HEK293T (cell line): Measurements from ENCODE around the gene TMEM144.

Source experiments
- CTCF ChIA-PET: fragments of 350-600 bp; formaldehyde crosslinking; extraction: SDS; loops from one replicate; lab custom pipeline; 2021; ENCODE audit warnings: antibody characterized with exemption, inconsistent platforms; lab: Yijun Ruan, JAX
- POLR2A ChIA-PET: fragments of 350-600 bp; formaldehyde crosslinking; extraction: SDS; loops from one replicate; lab custom pipeline; 2020; ENCODE audit warnings: antibody characterized with exemption, inconsistent platforms; lab: Yijun Ruan, JAX
- DNase-seq: peaks from one replicate; pipeline ENCODE4 v3.0.0; 2012; ENCODE audit warnings: mixed read lengths; ENCODE audit errors: extremely low spot score
- ARNT ChIP-seq: fragments of 450-650 bp; IDR thresholded peaks from 2 replicates; pipeline ENCODE4 v1.6.1; 2017; ENCODE audit warnings: mild to moderate bottlenecking
- BHLHE40 ChIP-seq: fragments of 450-650 bp; IDR thresholded peaks from 2 replicates; pipeline ENCODE4 v1.6.1; 2016; ENCODE audit warnings: mild to moderate bottlenecking, moderate library complexity, borderline replicate concordance
- CTBP1 ChIP-seq: fragments of 450-650 bp; IDR thresholded peaks from 2 replicates; pipeline ENCODE4 v1.6.1; 2016; ENCODE audit warnings: borderline replicate concordance
- ELF4 ChIP-seq: fragments of 450-650 bp; IDR thresholded peaks from 2 replicates; pipeline ENCODE4 v1.6.1; 2017; ENCODE audit warnings: antibody characterized with exemption
- FOXA1 ChIP-seq: fragments of 450-650 bp; IDR thresholded peaks from 2 replicates; pipeline ENCODE4 v1.6.1; 2016; ENCODE audit warnings: mild to moderate bottlenecking
- FOXK2 ChIP-seq: fragments of 450-650 bp; IDR thresholded peaks from 2 replicates; pipeline ENCODE4 v1.6.1; 2016; ENCODE audit warnings: mild to moderate bottlenecking
- FOXM1 ChIP-seq: fragments of 450-650 bp; IDR thresholded peaks from 2 replicates; pipeline ENCODE4 v1.6.1; 2017; ENCODE audit warnings: mild to moderate bottlenecking, borderline replicate concordance
- HDGF ChIP-seq: fragments of 450-650 bp; IDR thresholded peaks from 2 replicates; pipeline ENCODE4 v1.6.1; 2017; ENCODE audit warnings: antibody characterized with exemption, borderline replicate concordance
- L3MBTL2 ChIP-seq: fragments of 450-650 bp; conservative IDR thresholded peaks from 2 replicates; pipeline ENCODE4 v1.6.1; 2016; ENCODE audit warnings: mild to moderate bottlenecking
- LEF1 ChIP-seq: fragments of 450-650 bp; IDR thresholded peaks from 2 replicates; pipeline ENCODE4 v1.6.1; 2017; ENCODE audit warnings: mild to moderate bottlenecking, borderline replicate concordance
- NFRKB ChIP-seq: fragments of 450-650 bp; IDR thresholded peaks from 2 replicates; pipeline ENCODE4 v1.6.1; 2016; ENCODE audit warnings: mild to moderate bottlenecking, moderate library complexity
- SP1 ChIP-seq: fragments of 450-650 bp; IDR thresholded peaks from 2 replicates; pipeline ENCODE4 v1.6.1; 2017
- SUZ12 ChIP-seq: fragments of 450-650 bp; IDR thresholded peaks from 2 replicates; pipeline ENCODE4 v1.6.1; 2016; ENCODE audit warnings: mild to moderate bottlenecking
- TARDBP ChIP-seq: fragments of 450-650 bp; IDR thresholded peaks from 2 replicates; pipeline ENCODE4 v1.6.1; 2016
- ZNF384 ChIP-seq: fragments of 450-650 bp; IDR thresholded peaks from 2 replicates; pipeline ENCODE4 v1.6.1; 2016
- TF ChIP-seq, protein P1 (sequence below): fragments of 450-650 bp; IDR thresholded peaks from 2 replicates; pipeline ENCODE4 v1.6.1; 2016

The TMEM144 gene

DNA sequence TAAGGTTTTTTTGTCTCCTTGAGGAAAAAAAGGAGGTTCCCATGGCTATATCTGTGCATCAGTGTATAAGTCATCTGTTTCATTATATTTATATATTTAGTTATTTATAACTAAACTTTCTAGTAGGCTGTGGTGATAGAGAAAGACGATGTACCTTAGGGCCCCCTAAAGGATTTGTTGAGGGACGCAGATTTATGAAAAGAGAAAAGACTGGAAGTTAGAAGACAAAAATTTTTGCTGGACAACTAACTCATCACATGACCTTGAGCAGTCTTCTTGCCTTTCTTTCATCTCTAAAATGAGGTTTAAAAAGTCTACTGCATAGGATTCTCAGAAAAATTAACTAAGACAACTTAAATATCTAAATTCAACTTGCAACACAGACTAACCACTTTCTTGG, 43.6 kb upstream of the TMEM144 start:
- no peak for TF ChIP-seq TARDBP
- no peak for TF ChIP-seq HDGF
- no peak for TF ChIP-seq FOXM1
- TF ChIP-seq CTBP1, result no peak
- no peak for TF ChIP-seq FOXK2
- TF ChIP-seq SP1, result no peak
- no peak for TF ChIP-seq NFRKB
- TF ChIP-seq SUZ12, result no peak
- TF ChIP-seq ARNT, result no peak

DNA sequence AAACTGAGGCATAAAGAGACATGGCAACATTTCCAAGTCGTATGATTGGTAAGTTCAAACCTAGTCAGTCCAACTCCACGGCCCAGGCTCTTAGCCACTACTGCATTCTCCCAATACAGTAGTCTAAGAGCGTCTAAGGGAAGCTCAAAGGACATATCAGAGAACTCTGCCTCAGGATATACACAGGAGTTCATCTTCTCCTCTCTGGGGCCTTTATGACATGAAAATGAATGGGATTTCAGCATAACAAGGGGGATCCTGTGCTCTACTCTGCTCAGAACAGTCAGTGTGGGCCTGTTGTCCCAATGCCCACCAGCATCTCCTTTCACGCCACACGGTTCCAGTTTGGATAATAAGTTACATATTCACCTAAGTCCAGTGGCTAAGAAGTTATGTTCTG, 41.7 kb upstream of the TMEM144 start:
- CTCF ChIA-PET, result no interaction called here
- DNase-seq, result no peak
- TF ChIP-seq, protein P1, sequence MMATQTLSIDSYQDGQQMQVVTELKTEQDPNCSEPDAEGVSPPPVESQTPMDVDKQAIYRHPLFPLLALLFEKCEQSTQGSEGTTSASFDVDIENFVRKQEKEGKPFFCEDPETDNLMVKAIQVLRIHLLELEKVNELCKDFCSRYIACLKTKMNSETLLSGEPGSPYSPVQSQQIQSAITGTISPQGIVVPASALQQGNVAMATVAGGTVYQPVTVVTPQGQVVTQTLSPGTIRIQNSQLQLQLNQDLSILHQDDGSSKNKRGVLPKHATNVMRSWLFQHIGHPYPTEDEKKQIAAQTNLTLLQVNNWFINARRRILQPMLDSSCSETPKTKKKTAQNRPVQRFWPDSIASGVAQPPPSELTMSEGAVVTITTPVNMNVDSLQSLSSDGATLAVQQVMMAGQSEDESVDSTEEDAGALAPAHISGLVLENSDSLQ, result no peak
- no peak for TF ChIP-seq ARNT
- TF ChIP-seq FOXA1, result no peak
- TF ChIP-seq ZNF384, result no peak
- no peak for TF ChIP-seq LEF1
- TF ChIP-seq SP1, result no peak
- TF ChIP-seq SUZ12, result no peak
- no peak for TF ChIP-seq CTBP1
- POLR2A ChIA-PET, result no interaction called here

More for the DNA sequence above, 43.6 kb upstream of the TMEM144 start:
- ChIA-PET POLR2A (no interaction called here), CTCF (interaction anchor here (0.6 kb wide), 1 partner anchor 14 kb away, joined by 3 read pairs; no protein-coding TSS in a partner anchor)
- DNase-seq, result no peak

DNA sequence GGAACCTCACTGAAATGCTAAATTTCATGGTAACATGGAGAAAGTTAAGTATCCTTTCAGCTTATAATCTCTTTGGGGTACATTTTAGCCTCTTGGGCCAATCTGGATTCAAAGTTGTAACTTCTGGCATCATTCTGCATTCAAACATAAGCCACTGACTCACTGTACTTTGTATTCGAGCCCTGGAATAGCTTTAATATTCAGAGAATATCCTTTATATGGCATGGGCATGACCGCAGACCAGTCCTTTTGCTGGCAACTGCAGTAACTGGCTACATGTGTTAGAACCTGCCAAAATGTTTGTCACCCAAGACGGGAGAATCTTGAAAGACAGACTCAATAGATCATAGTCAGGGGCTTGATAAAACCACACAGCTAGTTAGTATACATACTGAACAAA, 40.8 kb upstream of the TMEM144 start:
- POLR2A ChIA-PET, result no interaction called here
- CTCF ChIA-PET, result interaction anchor here (1.0 kb wide), 1 partner anchor 111 kb away, joined by 3 read pairs; no protein-coding TSS in a partner anchor
- TF ChIP-seq L3MBTL2 (no peak), ZNF384 (no peak), ARNT (no peak)
- DNase-seq, result no peak

DNA sequence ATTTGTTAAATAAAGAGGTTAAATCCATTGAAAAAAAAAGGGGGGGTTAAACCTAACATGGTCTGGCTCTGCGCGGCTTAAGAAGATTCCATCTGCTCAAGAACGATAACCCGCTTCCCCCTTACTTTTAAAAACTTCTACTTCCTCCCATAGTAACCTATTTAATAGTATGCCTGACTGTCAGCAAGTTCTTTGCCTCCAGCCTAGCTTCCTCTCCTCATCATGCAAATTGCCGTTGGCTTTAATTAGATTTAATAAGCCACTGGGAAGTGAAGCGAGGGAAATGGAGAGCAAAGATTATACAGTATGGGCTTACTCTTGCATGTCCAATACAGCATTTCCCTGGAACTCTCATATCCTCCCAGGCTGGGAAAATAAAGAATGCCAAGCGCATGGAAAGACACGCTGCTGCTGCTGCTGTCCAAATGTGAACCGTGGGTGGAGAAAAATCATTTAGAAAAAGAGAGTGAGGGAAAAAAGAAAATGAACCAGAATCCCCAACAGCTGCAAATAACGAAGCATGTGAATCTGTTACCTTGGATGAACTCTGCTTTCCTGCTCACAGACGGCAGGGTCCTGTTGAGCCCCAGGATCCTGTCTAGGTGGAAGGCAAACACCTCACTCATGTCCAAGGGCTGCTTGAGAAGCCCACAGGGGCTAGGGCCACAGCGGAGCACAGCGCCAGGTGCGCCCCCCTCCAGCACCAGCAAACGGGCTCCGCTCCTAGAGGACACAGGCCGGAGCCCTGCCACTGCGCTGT, 40.2 kb upstream of the TMEM144 start:
- DNase-seq, result no peak
- POLR2A ChIA-PET, result no interaction called here
- CTCF ChIA-PET, result interaction anchor here (1.0 kb wide), 1 partner anchor 111 kb away, joined by 3 read pairs; no protein-coding TSS in a partner anchor
- no peak for TF ChIP-seq FOXA1
- no peak for TF ChIP-seq L3MBTL2
- TF ChIP-seq NFRKB, result no peak
- no peak for TF ChIP-seq FOXK2
- no peak for TF ChIP-seq BHLHE40
- TF ChIP-seq SUZ12, result no peak
- no peak for TF ChIP-seq ARNT
- TF ChIP-seq HDGF, result no peak
- TF ChIP-seq LEF1, result no peak
- TF ChIP-seq ZNF384, result no peak

DNA sequence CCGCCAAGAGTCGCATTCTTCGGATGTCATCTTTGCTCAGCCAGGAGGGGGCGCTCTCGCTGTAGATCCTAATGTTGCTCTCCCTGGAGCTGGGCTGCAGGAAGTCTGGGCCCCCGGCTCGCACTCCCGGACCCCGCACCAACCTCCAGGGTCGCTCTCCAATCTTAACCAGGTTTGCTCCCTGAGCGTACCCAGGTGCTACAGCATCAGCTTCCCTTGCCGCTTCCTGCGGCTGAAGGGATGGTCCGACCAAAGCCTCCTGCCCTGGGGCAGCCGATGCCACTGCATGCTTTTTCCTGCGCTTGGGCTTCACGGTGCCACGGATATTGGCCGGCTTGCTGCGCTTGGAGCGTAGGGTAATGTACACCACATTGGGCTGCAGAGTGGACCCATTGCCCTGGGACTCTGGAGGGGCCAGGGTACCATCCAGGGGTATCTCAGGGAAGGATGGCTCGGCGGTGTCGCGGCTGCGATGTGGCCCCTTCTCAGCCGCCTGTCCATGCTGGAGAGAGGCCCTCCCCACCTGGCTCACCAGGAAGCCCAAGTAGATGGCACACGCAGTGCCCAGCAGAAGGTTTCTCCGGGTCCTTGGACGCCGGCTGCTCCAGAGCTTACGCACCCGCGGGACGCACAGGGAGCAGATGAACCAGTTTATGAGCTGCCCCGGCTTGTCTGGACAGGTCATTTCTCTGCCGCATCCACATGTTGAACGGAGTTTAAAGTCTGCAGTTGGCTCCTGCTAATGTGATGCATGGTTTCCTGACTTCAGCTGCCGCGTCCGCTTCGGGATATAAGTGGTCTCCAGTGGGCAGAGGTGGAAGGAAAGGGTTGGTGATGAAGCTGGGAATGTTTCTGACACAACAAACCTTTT, 39.4 kb upstream of the TMEM144 start:
- DNase-seq, result no peak
- ChIA-PET POLR2A (no interaction called here), CTCF (interaction anchor here (0.6 to 2.3 kb wide), 6 partner anchors 8 to 475 kb away, joined by 4 to 13 read pairs (median 5); no protein-coding TSS in a partner anchor)
- TF ChIP-seq ARNT, result no peak
- TF ChIP-seq FOXA1, result no peak
- no peak for TF ChIP-seq SUZ12
- no peak for TF ChIP-seq FOXM1

DNA sequence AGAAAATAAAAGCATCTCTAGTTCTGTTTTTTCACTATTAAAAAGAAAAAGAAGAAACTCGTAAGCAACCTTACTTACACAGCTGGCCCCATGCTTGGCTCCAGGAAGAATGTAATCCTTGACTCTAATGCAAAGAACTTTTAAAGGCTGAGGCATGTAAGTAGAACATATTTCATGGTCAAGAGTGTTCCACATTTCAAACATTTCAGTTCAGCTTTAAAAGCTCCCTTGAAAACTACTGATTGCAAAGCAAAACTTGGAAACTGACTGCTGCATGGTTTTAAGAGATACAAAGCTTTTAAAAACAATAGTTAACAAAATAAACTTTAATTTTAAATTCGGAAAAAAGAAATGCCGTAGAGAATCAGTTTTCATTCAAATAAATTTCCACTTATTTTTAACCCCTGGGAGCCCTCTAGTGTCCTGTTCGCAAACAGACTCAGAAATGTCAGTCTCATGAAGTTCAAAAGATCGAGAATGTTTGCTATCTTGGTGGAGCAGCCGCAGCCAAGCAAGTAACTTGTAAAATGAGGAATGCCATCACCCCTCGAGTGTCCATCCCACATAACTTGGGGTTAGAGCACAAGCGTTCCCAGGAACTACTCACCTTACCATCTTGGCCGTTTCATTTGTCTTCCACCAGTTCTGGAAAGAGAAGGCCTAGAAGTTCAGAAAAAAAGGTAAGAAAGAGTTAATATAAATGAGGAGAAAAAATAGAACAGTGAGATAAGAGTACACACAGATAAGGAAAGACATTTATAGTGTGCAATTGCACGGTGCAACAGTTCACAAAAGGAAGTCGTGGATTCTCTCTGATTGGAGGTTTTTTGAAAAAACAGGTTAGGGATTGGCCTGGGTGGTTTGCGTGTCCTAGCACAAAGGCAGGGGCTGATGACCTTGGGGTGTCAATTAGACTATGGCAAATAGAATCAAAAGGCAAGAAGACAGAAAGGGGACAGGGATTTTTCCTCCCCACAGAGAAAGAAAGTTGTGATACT, 37.7 kb upstream of the TMEM144 start, which contains the start of gene GASK1B:
Gene GASK1B, minus strand, starts transcription at position 765 of the 998 bp plus-strand sequence. CDS start 1,650 bp downstream, outside the sequence.
- ChIA-PET POLR2A (interaction anchor here (0.7 kb wide), 1 partner anchor 119 kb away, joined by 3 read pairs; no protein-coding TSS in a partner anchor), CTCF (interaction anchor here (0.6 to 2.3 kb wide), 14 partner anchors 9 to 953 kb away, joined by 3 to 13 read pairs (median 4); no protein-coding TSS in a partner anchor)
- peak; percentile 37 for DNase-seq
- TF ChIP-seq ZNF384 (no peak), FOXA1 (no peak), HDGF (no peak), LEF1 (no peak), SP1 (no peak), ELF4 (no peak), ARNT (no peak), TARDBP (no peak), FOXK2 (no peak), NFRKB (no peak), SUZ12 (no peak), CTBP1 (no peak), L3MBTL2 (no peak), FOXM1 (no peak), BHLHE40 (no peak)
- TF ChIP-seq, protein P1, result no peak
